Right lobe of liver (tissue), 4 donors: ENCODE measurements around the gene RGS7BP.

Experiments used
- CTCF ChIP-seq, 4 donors: fragments of 200-600 bp in 3 of 4; fragments of 450-650 bp in 1 of 4; IDR thresholded peaks; one replicate each; pipeline versions ENCODE4 v1.5.1 to v1.8.0; 2016 to 2022; ENCODE audit warnings: antibody characterized with exemption in 4 of 4, mild to moderate bottlenecking in 2 of 4
- POLR2A ChIP-seq: fragments of 450-650 bp; IDR thresholded peaks from one replicate; pipeline ENCODE4 v1.6.1; 2017; ENCODE audit warnings: antibody characterized with exemption, mild to moderate bottlenecking
- donor health status: DM: no; HTN: no; CAD: no.
- donor health status: DM: no; HTN: no; CAD: no.
- donor health status: DM: no; HTN: yes; CAD: no.

DNA sequence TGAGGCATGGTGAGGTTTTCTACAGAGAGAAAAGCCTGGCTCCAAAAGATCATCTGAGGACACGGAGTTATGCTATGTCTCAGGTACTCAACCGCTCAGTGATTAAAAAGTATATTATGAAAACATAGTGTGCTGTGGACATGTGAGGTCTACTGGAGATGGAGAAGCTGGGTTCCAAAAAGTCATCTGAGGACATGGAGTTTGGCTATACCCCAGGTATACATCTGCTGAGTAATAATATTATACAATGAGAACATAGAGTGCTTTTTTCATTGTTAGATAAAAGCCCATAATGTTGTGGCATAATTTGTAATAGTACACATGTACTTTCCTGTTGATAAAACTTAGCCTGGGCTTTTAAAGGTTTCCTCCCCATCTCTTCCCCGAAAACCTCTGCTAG is 113.8 kb downstream of the RGS7BP start:
- TF ChIP-seq CTCF (IDR thresholded peaks at IDR 0.05): no peak
- no peak for TF ChIP-seq POLR2A
